GM06990 (cell line): ENCODE results near the gene CAMK2N1.

Experiments
- DNase-seq: peaks from one replicate; pipeline ENCODE4 v3.0.0-alpha.2; 2011; ENCODE audit not compliant: insufficient read length; ENCODE audit errors: extremely low read depth
- H3K27me3 ChIP-seq: replicated peaks from 2 replicates; pipeline ENCODE4 v1.6.0; 2011; ENCODE audit warnings: low read length; ENCODE audit not compliant: control insufficient read depth, insufficient read depth
- H3K36me3 ChIP-seq: 2 replicates; pipeline ENCODE4 v1.5.1; 2011; ENCODE audit warnings: low read length; ENCODE audit not compliant: control insufficient read depth, insufficient read depth
- H3K4me3 ChIP-seq: replicated peaks from 2 replicates; pipeline ENCODE4 v1.5.1; 2011; ENCODE audit warnings: low read depth, mild to moderate bottlenecking, control low read depth, low read length
- CTCF ChIP-seq: IDR thresholded peaks from 2 replicates; pipeline ENCODE4 v1.5.1; 2011; ENCODE audit warnings: low read length, control low read depth, mild to moderate bottlenecking, inconsistent platforms; ENCODE audit not compliant: insufficient read depth, poor library complexity, severe bottlenecking

CAMK2N1 gene

GRCh38 chr1:20437640-20438039, 48.4 kb downstream of the CAMK2N1 start:
- TF ChIP-seq CTCF = no peak
- Histone ChIP-seq H3K27me3 (no peaks in the 10 kb centered on the region), H3K4me3 (no peak overlapping the region), H3K36me3 (no peaks in the 10 kb centered on the region)
- no peak for DNase-seq

GRCh38 chr1:20432891-20433290, 53.1 kb downstream of the CAMK2N1 start:
- H3K36me3 ChIP-seq = no peaks in the 10 kb centered on the region
- TF ChIP-seq CTCF = no peak
- no peak for DNase-seq
- peaks cover 1% of the 10 kb centered on the region; the same call in 1 of the 2 replicates for H3K27me3 ChIP-seq
- no peak overlapping the region for H3K4me3 ChIP-seq
